Loucy (cell line): Measurements from ENCODE around the gene RBM20.
"Not testable (repeated sequence)": the region's sequence is repeated elsewhere in the genome, so short reads cannot be mapped to it uniquely, and the experiment has no call there.

Experiments used
- H2AFZ ChIP-seq: fragments of 200-600 bp; sonication (generic); 2 replicates; pipeline ENCODE4 v1.6.0; 2016; ENCODE audit warnings: antibody characterized with exemption, mild to moderate bottlenecking, low read length, moderate library complexity
- H3F3A ChIP-seq: fragments of 200-600 bp; 2 replicates; pipeline ENCODE4 v1.6.0; 2016; ENCODE audit warnings: antibody characterized with exemption, low read depth, mild to moderate bottlenecking
- H3K27me3 ChIP-seq: fragments of 200-600 bp; sonication (generic); 2 replicates; pipeline ENCODE4 v1.6.1; 2014; ENCODE audit warnings: low read length, mild to moderate bottlenecking; ENCODE audit not compliant: insufficient read depth, poor library complexity, severe bottlenecking
- H3K36me3 ChIP-seq: fragments of 200-600 bp; sonication (generic); 2 replicates; pipeline ENCODE4 v1.6.1; 2016; ENCODE audit warnings: low read length; ENCODE audit not compliant: insufficient read depth
- H3K4me1 ChIP-seq: fragments of 200-600 bp; sonication (generic); 2 replicates; pipeline ENCODE4 v1.5.1; 2014; ENCODE audit warnings: low read length, mild to moderate bottlenecking; ENCODE audit not compliant: insufficient read depth, poor library complexity, severe bottlenecking
- H3K4me2 ChIP-seq: fragments of 200-600 bp; sonication (generic); 2 replicates; pipeline ENCODE4 v1.6.0; 2014; ENCODE audit warnings: antibody characterized with exemption, low read length, low read depth, mild to moderate bottlenecking; ENCODE audit not compliant: poor library complexity, severe bottlenecking
- H3K4me3 ChIP-seq: fragments of 200-600 bp; sonication (generic); 2 replicates; pipeline ENCODE4 v1.5.1; 2014; ENCODE audit warnings: low read length, mild to moderate bottlenecking, mixed read lengths; ENCODE audit not compliant: poor library complexity, severe bottlenecking
- H3K79me2 ChIP-seq: fragments of 200-600 bp; sonication (generic); 2 replicates; pipeline ENCODE4 v1.6.1; 2014; ENCODE audit warnings: low read length; ENCODE audit not compliant: insufficient read depth
- H3K9ac ChIP-seq: fragments of 200-600 bp; sonication (generic); 2 replicates; pipeline ENCODE4 v1.6.0; 2014; ENCODE audit warnings: mild to moderate bottlenecking, low read depth, low read length, moderate library complexity; ENCODE audit not compliant: poor library complexity, severe bottlenecking
- H3K9me2 ChIP-seq: fragments of 200-600 bp; sonication (generic); replicated peaks from 2 replicates; pipeline ENCODE4 v1.6.1; 2016; ENCODE audit warnings: low read depth, low read length, mixed read lengths
- H3K9me3 ChIP-seq: fragments of 200-600 bp; sonication (generic); 2 replicates; pipeline ENCODE4 v1.6.1; 2014; ENCODE audit warnings: mild to moderate bottlenecking, antibody characterized with exemption, low read length, low read depth; ENCODE audit not compliant: insufficient read depth
- H4K20me1 ChIP-seq: fragments of 200-600 bp; sonication (generic); 2 replicates; pipeline ENCODE4 v1.6.0; 2014; ENCODE audit warnings: antibody characterized with exemption, low read length, mild to moderate bottlenecking; ENCODE audit not compliant: insufficient read depth, poor library complexity, severe bottlenecking
- EZH2phosphoT487 ChIP-seq: fragments of 200-600 bp; IDR thresholded peaks from 2 replicates; pipeline ENCODE4 v1.6.1; 2018; ENCODE audit warnings: antibody characterized with exemption, mild to moderate bottlenecking, moderate library complexity, borderline replicate concordance
- TF ChIP-seq, protein P1 (sequence below): fragments of 200-600 bp; sonication (generic); conservative IDR thresholded peaks from 2 replicates; pipeline ENCODE4 v1.5.1; 2014; ENCODE audit warnings: mild to moderate bottlenecking, antibody characterized with exemption, low read length

The RBM20 gene

DNA sequence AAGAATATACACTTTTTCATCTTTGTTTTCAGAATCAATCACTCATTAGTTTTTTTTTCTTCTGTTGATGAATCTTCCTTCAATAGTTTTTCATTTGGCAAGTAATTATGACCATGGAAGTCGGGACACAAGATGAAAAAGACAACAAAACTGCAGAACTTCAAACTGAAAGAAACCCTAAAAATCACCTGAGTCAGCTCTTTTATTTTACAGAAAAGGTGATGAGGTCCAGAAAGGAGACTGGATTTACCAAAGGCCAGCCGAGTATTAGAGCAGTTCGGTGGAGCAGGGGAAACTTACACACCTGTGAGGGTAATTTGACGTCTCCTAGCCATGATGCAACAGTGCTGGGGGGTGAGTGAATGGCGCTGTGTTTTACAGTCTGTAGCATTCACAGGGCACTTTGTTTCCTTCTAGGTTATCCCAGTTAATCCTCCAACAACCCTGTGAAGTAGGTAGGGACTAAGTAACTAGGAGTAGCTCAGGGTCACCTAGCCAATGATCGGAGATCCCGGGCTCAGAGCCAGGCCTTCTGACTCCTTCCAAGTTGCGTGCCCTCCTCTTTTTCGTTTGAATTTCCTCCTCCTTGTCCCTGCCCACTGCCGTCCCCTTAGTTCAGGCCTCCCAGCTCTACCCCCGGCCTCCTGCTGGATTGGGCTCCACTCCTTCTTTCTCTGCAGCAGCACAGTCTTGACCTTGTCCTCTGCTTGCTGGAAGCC lies 14.0 kb downstream of the RBM20 start:
- Histone ChIP-seq H3K4me1 (no peaks in the 10 kb centered on the region), H3K27me3 (no peaks in the 10 kb centered on the region), H3K4me2 (no peak overlapping the region), H3K9me3 (no peaks in the 10 kb centered on the region), H4K20me1 (no peaks in the 10 kb centered on the region), H3K4me3 (no peak overlapping the region), H3K79me2 (no peaks in the 10 kb centered on the region), H3K9me2 (no peaks in the 10 kb centered on the region), H3K36me3 (no peaks in the 10 kb centered on the region), H2AFZ (no peak overlapping the region), H3K9ac (no peak overlapping the region), H3F3A (no peaks in the 10 kb centered on the region)
- TF ChIP-seq, protein P1, sequence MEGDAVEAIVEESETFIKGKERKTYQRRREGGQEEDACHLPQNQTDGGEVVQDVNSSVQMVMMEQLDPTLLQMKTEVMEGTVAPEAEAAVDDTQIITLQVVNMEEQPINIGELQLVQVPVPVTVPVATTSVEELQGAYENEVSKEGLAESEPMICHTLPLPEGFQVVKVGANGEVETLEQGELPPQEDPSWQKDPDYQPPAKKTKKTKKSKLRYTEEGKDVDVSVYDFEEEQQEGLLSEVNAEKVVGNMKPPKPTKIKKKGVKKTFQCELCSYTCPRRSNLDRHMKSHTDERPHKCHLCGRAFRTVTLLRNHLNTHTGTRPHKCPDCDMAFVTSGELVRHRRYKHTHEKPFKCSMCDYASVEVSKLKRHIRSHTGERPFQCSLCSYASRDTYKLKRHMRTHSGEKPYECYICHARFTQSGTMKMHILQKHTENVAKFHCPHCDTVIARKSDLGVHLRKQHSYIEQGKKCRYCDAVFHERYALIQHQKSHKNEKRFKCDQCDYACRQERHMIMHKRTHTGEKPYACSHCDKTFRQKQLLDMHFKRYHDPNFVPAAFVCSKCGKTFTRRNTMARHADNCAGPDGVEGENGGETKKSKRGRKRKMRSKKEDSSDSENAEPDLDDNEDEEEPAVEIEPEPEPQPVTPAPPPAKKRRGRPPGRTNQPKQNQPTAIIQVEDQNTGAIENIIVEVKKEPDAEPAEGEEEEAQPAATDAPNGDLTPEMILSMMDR, result no peak
- TF ChIP-seq EZH2phosphoT487, result no peak

DNA sequence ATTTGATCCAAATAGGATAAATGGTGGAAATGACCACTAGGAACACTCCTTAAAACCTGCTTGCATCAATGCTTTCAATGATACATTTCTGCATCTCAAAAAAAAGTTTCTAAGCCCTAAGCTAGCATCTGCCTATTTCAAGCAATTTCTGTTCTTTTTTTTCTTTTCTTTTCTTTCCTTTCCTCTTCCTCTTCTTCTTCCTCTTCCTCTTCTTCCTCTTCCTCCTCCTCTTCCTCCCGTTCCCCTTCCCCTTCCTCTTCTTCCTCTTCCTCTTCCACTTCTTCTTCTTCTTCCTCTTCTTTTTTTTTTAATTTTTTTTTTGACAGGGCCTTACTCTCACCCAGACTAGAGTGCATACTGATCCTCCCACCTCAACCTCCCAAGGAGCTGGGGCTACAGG lies 15.4 kb downstream of the RBM20 start:
- no peak for TF ChIP-seq EZH2phosphoT487
- TF ChIP-seq, protein P1, result no peak
- H3K4me3 ChIP-seq, result no peak overlapping the region
- H3K9me3 ChIP-seq, result no peaks in the 10 kb centered on the region
- H4K20me1 ChIP-seq, result no peaks in the 10 kb centered on the region
- no peaks in the 10 kb centered on the region for H3K27me3 ChIP-seq
- H3K36me3 ChIP-seq, result no peaks in the 10 kb centered on the region
- H3K9ac ChIP-seq, result no peak overlapping the region
- H3F3A ChIP-seq, result no peaks in the 10 kb centered on the region
- H3K4me2 ChIP-seq, result no peak overlapping the region
- no peaks in the 10 kb centered on the region for H3K79me2 ChIP-seq
- H3K4me1 ChIP-seq, result no peaks in the 10 kb centered on the region
- H3K9me2 ChIP-seq, result no peaks in the 10 kb centered on the region
- no peak overlapping the region for H2AFZ ChIP-seq

DNA sequence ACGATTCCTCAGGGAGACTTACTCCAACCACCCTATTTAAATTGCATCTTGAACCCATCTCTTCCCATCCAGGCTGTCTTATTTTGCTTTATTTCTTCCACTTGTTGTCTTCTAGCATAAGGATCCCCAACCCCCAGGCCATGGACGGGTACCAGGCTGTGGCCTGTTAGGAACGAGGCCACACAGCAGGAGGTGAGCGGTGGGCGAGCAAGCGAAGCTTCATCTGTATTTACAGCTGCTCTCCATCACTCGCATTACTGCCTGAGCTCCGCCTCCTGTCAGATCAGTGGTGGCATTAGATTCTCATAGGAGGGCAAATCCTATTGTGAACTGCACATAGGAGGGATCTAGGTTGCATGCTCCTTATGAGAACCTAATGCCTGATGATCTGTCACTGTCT lies 16.2 kb downstream of the RBM20 start:
- H3K9me3 ChIP-seq, H2AFZ ChIP-seq, H3K36me3 ChIP-seq: not testable (repeated sequence)

DNA sequence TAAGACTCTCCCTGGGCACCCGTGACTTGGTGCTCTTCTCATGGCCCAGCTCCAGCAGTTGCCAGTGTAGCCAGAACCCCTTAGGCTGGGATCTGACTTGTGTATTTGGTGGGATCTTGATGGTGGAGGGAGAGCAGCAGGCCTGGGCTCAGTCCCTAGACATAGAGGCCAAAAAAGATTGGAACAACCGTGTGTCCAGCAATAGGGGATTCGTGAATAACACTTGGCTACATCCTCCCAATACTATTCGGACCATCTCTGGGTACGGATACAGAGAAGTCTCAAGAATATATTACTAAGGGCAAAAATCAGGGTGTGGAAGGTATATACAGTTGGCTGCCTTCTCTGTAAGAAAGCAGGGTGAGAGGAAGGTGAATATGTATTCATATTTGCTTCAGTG lies 17.2 kb downstream of the RBM20 start:
- Histone ChIP-seq H3K4me2 (no peak overlapping the region), H3K4me1 (no peaks in the 10 kb centered on the region), H3K79me2 (no peaks in the 10 kb centered on the region), H3K9ac (no peak overlapping the region), H3K36me3 (no peaks in the 10 kb centered on the region), H3K9me2 (no peaks in the 10 kb centered on the region), H2AFZ (no peak overlapping the region), H3F3A (no peaks in the 10 kb centered on the region), H3K27me3 (no peaks in the 10 kb centered on the region), H3K9me3 (no peaks in the 10 kb centered on the region), H3K4me3 (no peak overlapping the region), H4K20me1 (no peaks in the 10 kb centered on the region)
- TF ChIP-seq, protein P1, result no peak
- no peak for TF ChIP-seq EZH2phosphoT487

More for the DNA sequence above, 16.2 kb downstream of the RBM20 start:
- not testable (repeated sequence) for H4K20me1 ChIP-seq, H3K4me1 ChIP-seq, H3K9ac ChIP-seq, H3F3A ChIP-seq, H3K27me3 ChIP-seq, H3K4me3 ChIP-seq, H3K9me2 ChIP-seq, H3K79me2 ChIP-seq, H3K4me2 ChIP-seq
